OCI-M2 (cell line): ENCODE measurements around the gene OLFM3.

Experiments
- DNase-seq: peaks from one replicate; lab custom pipeline; 2025; ENCODE audit not compliant: unreplicated experiment; lab: John Stamatoyannopoulos, UW

Gene OLFM3

DNA sequence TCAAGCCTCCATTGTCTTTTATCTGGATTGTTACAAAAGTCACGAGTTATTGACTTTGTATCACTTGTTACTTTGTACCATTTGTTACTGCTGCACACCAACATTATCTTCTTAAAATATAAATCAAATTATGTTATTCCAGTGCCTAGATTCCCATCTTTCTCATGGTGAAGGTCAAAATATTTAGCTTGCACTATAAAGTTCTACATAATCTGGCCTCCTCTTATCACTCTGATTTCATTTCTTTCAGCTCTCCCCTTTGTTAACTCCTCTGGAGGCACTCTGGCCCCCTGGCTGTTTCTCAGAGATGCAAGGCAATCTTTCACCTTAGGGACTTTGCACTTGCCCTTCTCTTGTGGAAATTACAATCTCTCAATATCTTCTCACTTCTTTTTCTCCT is 143.8 kb downstream of the OLFM3 start:
- no peak for DNase-seq

DNA sequence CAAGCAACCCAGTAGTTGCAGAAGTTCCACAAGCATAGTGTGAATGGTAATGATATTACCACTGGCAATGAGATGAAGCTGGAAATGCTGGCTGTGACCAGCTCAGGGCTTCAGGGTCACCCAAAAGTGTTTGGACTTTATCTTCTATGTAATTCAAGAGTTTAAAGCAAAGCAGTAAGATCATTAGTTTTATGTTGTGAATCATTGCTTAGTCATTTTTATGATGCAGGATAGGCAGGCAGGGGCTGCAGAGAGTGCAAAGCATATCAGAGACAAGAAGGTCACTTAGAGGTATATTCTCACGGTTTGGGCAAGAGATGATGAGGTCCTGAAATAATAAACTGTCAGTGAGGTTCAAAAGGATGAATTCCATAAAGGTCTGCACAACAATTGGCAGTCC is 147.4 kb downstream of the OLFM3 start:
- DNase-seq, result no peak

DNA sequence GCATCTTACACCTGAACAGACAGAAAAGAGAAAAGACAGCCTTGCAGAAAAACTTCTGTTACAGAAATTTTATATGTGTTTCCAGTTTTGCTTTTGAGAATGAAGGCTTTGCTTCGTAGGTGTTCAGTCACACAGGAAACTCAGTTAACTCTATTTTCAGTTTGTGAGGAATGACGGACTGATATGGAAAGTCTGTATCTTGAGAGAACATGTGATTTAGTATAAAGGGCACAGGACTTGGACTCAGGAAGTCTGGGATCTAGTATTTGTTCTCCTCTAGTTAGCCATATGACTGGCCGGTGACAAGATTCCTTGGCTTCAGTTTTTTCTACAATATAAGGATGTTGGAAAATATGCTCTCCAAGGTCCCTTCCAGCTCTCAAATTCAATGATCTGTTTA is 149.1 kb downstream of the OLFM3 start:
- DNase-seq, result no peak

DNA sequence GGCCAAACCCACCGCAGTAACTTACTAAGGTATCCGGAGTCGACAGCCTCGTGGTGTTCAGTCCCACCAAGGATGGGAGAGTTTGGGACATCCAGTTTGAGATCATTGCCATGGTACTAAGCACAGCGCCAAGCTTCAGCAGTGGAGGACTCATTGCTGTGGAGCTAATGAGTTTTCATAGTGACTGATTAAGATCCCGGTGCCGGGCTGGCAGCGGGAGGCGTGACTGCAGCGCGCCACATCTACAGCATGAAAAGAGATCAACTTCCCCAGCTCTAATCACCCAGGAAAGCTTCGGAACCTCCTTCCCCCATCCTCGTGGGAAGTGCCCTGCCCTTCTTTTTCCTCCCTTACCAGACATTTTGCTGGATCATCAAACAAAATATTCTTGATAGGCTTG is 149.9 kb downstream of the OLFM3 start:
- DNase-seq, result no peak

DNA sequence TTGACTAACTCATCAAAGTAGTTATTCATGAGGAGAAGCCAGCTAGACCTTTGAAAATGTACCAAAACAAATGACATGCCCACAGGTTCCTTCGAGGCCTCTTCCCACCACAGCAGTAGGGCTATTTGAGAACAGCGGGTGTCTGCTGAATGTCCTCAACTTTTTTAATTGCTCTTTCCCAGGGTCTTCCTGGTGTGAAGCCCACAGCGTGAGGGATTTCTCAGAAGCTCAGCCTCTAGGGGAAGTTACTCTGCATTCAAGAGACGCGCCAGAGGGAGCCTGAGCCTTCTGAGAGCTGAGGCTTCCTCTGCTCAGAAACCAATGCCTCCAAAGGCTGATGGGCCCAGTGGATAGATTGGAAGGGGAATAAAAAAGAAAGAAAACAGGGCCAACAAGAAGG is 153.6 kb downstream of the OLFM3 start:
- no peak for DNase-seq

DNA sequence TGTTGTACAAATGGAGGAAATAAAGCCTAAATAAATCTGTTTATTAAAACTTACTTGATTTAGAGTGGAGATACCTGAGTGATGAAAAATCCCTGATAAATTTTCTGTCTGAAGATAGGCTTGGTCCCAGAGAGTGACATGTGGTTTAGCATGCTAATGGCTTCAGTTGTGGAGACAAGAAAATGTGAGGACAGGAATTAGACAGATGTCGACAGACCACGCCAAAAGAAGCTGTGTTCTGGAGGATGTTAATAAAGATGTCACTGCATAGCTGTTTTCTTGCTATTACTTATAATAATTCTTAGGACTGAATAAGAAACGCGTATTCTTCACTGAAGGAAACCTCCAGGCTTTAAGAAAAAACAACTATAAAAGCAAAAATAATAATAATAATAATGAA is 154.9 kb downstream of the OLFM3 start:
- no peak for DNase-seq

DNA sequence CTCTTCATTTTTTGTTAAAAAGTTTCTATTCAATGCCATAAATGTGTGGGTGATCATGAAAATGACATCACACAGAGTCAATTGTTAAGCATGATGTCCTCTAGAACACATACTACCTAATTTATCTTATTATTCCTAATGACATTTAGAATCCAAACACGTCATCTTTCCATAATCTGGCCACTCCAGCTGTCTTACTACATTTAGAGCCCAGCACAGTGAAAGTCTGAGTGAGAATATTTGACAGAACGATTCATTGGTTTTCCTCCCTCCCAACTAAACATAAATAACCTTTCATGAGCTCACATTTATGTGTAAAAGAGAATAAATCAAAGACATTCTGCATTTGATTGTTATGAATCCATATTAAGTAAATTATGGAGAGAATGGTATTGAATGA is 160.7 kb downstream of the OLFM3 start:
- no peak for DNase-seq

DNA sequence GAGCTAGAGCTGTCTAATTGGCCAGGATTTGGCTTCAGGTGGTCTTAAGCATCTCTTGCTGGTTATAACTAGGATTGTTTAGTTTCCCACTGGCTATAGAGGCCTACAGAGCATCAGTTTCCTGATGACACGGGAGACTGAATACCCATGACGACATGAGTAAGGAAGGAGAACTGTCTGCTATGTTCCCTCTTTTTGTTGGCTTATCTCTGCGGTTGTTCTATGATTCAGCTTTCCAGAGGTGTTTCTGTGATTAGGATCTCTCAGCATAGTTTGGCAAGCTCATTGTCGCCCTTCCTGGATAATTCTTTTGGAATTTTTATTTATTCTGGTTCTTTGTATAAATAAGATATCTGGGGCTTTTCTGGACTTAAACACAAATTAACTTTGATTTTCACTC is 163.4 kb downstream of the OLFM3 start:
- DNase-seq, result no peak

DNA sequence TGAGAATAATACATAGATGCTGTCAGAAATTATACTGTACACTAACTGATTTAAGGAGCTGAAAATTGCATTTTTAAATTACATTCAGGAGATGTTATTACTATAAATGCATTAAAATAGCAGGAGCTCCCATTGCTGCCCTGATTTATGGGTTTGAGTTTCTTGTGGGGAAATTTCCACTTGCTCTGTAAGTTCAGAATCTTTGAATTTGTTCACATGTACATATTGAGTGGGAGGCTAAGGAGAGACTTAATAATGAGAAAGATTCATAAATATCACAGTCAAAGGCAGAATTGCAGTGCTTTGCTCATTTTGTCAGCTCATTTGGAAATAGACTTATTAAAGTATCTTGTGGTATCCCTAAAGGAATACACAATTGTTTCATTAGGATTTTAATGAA is 170.3 kb downstream of the OLFM3 start:
- no peak for DNase-seq

DNA sequence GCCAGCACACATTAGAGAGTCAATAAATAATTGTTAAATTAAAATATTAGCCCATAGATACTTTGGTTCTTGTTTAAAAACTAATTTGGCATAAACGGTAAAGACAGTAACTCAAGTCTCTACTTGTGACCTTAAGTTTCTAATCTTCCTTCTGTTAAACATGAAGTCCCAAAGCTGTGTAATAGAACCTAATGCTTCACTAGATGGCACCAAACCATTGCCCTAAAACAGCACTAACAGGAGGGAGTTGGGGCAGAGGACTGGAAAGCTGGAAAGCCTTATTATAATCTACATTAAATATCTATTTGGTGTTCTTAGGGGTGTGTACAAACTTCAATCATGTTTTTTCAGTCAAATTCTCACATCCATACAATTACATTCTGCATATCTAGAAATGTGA is 176.7 kb downstream of the OLFM3 start:
- DNase-seq, result no peak

DNA sequence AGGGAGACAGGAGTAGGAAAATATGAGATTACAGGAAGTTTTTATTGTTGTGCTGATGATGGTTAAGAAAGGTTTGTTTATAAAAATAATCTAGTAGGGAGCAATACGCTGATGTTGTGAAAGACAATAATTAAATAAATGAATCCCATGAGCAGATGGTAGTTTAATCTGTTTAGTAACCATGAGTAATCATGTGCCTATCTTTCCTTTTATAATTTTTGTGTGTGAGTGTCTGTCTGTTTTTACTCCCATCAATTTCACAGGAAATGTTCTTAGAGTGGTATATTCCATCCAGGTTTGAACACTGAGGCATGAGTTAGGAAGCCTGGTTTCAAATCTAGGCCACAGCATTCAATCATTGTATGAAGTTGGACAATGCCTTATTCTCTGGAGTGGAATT is 180.5 kb downstream of the OLFM3 start:
- no peak for DNase-seq

DNA sequence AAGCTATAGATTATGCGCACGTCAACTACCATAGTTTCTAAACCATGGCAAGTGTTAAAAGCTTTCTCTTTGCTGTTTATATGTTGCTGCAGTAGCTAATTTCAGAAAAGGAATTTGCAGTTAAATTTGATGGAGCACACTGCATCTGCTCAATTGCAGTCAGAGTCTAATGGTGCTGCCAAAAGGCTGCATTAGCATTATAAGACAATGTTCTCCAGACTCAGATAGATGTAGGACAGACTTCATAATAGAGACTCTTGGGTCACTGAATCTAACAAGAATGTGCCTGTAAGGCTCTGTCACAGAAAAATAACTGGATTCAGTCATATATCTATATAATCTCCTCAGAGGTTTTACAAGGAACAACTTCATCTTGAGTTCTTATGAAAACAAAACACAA is 198.3 kb downstream of the OLFM3 start:
- DNase-seq, result no peak

DNA sequence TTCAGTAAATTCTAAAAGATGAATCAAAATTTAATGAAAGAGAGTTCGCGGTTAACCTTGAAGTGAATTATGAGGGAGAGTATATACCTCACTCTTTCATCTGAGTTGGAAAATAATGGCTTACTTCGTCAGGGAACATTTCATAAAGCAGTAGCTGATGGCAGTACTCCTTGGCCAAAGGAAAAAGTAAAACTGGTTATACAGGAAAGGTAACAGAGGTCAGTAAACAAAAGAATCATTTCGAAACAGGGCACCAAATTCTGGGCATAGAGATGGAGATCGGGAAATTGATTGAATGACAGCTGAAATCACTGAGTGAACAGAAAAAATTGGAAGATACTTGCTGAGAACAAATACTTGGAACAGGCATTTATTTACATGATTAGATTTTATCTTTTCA is 199.0 kb downstream of the OLFM3 start:
- no peak for DNase-seq

DNA sequence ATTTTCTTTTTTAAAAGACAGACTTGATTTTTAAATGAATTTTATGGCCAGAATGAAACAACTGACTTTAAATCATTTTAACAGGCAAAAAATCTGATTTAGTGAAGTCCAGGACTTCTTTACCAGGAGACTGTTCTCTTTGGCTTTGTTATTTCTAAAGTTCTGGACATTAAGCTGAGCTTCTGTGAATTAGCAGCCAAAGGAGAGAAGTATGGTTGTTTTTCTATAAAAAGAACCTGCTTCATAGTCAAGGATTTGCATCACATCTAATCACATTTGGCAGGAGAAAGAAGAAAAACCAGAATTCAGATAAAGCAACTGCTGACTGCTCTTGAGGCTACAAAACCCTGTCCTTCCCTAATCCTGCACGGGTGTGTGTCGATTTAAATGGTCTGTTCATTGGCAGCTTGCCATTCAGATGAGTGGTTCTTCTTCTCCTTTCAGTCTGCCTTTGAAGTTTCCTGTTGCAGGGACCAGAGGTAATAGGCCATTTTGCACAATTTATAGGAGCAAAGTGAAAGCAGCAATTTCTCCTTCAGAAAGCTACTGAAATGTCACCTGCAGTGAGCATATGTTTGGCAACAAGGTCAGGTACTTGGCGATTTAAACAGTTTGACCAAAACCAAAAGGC is 215.4 kb downstream of the OLFM3 start:
- DNase-seq, result no peak

DNA sequence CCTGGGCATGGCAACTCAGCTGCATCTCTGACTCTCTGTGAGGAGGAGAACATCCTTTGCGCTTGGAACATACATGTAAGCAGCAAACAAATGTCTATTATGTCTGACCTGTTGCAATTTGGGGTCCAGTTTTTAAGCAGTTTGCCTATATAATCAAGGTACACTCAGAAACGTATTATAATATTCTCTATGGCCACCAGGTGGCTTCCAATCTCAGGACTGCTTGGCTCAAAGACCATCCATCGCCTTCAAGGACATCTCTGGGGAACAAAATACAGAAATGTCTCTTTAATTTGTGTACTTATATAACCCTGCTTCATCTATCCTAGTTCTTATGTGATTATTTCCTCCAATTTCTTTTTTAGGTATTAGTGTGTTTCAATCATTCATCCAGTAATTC is 227.2 kb downstream of the OLFM3 start:
- no peak for DNase-seq

DNA sequence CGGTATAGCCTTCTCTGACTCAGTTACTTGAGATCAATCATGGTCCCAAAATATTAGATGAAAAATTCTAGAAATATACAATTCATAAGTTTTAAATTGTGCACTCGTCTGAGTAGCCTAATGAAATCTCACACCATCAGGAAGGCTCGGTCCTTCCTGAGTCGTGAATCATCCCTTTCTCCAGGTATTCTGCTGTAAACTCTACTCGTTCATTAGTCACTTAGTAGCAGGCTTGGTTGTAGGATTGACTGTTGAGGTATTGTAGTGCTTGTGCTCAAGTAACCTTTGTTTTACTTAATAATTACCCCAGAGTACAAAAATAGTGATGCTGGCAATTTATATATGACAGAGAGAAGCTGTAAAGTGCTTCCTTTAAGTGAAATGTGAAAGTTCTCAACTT is 238.7 kb downstream of the OLFM3 start:
- DNase-seq, result no peak

DNA sequence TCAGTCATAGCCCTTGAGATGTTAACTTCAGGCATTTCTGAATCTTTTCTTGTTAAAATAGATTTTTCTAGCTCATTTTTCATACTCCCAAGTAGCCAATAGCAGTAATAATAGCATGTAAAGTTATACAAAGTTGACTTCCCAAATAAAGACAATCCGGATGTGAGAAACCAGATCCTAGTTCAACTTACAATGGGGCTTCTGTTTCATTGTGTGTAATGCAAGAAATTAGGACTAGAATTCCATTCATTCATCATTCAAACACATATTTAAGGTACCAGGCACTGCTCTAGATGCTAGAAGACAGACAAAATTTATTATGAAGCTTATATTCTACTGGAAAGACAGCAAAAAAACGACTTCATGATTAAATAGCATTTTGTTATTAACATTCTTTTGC is 240.3 kb downstream of the OLFM3 start:
- no peak for DNase-seq
